Osteocyte (in vitro differentiated cells): ENCODE results near the gene MS4A15. TPM values are rescaled to one million over a fixed set of nuclear protein-coding genes. Genes with fewer than 3 reads are reported as not detected.
A peak's percentile ranks its signal among the peaks of the same experiment; 100 is the strongest.

Source experiments
- DNase-seq: peaks from one replicate; pipeline ENCODE4 v3.0.0; 2021; ENCODE audit warnings: mixed read lengths; ENCODE audit not compliant: unreplicated experiment; ENCODE audit errors: extremely low spot score
- H3K27ac Mint-ChIP-seq: one replicate; pipeline ENCODE4 v1.8.0; 2021; ENCODE audit warnings: mild to moderate bottlenecking, mixed read lengths; ENCODE audit not compliant: unreplicated experiment
- H3K27me3 Mint-ChIP-seq: one replicate; pipeline ENCODE4 v1.8.0; 2021; ENCODE audit warnings: mixed read lengths; ENCODE audit not compliant: unreplicated experiment
- H3K36me3 Mint-ChIP-seq: one replicate; pipeline ENCODE4 v1.8.0; 2021; ENCODE audit warnings: mixed read lengths; ENCODE audit not compliant: unreplicated experiment
- H3K4me1 Mint-ChIP-seq: one replicate; pipeline ENCODE4 v1.8.0; 2021; ENCODE audit warnings: mixed read lengths; ENCODE audit not compliant: unreplicated experiment
- H3K4me3 Mint-ChIP-seq: one replicate; pipeline ENCODE4 v1.8.0; 2021; ENCODE audit warnings: mild to moderate bottlenecking, moderate library complexity, mixed read lengths; ENCODE audit not compliant: unreplicated experiment
- H3K9me3 Mint-ChIP-seq: one replicate; pipeline ENCODE4 v1.8.0; 2021; ENCODE audit warnings: mixed read lengths; ENCODE audit not compliant: unreplicated experiment
- total RNA-seq: library from RNA; stranded (reverse); gene quantifications from 2 replicates; pipeline ENCODE4 v1.2.1, GENCODE V29; 2021
- TF ChIP-seq, protein P1 (sequence below): fragments of 200-600 bp; sonication (generic); IDR thresholded peaks from 2 replicates; pipeline ENCODE4 v1.5.0; 2021; ENCODE audit warnings: antibody characterized with exemption, mild to moderate bottlenecking, moderate library complexity

Gene MS4A15
- total RNA-seq, 1 donor from 2014 or later, result not detected

DNA sequence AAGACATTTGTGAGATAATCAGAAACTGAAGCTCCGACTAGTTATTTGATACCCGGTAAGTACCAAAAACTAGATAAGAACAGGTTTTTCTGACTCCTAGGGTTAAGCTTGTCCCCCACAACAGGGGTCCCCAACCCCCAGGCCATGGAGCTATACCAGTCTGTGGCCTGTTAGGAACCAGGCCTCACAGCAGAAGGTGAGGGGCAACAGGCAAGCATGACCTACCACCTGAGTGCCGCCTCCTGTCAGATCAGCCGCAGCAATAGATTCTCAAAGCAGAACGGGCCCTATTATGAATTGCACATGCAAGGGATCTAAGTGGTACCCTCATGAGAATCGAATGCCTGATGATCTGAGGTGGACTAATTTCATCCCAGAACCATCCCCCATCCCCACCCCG is 27.2 kb downstream of the MS4A15 start:
- DNase-seq, result no peak
- Mint-ChIP-seq H3K27me3 (no peaks in the 10 kb centered on the region), H3K9me3 (no peaks in the 10 kb centered on the region), H3K36me3 (no peaks in the 10 kb centered on the region), H3K4me3 (no peak overlapping the region), H3K27ac (no peak overlapping the region), H3K4me1 (peaks cover 16% of the 10 kb centered on the region)
- TF ChIP-seq, protein P1, sequence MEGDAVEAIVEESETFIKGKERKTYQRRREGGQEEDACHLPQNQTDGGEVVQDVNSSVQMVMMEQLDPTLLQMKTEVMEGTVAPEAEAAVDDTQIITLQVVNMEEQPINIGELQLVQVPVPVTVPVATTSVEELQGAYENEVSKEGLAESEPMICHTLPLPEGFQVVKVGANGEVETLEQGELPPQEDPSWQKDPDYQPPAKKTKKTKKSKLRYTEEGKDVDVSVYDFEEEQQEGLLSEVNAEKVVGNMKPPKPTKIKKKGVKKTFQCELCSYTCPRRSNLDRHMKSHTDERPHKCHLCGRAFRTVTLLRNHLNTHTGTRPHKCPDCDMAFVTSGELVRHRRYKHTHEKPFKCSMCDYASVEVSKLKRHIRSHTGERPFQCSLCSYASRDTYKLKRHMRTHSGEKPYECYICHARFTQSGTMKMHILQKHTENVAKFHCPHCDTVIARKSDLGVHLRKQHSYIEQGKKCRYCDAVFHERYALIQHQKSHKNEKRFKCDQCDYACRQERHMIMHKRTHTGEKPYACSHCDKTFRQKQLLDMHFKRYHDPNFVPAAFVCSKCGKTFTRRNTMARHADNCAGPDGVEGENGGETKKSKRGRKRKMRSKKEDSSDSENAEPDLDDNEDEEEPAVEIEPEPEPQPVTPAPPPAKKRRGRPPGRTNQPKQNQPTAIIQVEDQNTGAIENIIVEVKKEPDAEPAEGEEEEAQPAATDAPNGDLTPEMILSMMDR, result no peak

DNA sequence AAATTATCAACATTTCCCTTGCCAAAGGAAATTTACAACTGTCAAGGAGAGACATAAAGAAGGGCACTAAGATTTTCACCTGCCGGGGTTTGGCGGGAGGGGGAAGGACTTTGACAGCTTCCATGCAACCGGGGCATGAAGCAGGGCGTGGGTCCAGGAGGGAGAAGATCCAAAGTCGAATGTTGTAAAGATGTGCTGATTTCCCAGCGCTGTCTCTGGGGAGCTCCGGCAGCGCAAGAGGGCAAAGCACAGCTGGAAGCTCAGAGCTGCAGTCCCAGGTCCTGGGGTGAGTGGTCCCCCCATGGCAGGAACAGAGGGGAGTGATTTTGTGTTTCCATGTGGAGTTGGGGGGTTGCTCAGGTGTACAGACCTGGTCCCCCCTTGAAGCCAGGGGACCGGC is 28.5 kb downstream of the MS4A15 start, which contains the start of gene MS4A10:
TSS of gene MS4A10 (plus strand) at position 198 of the 400 bp plus-strand sequence. CDS start 5,003 bp downstream, outside the sequence.
- TF ChIP-seq, protein P1, result no peak
- H3K9me3 Mint-ChIP-seq, result no peaks in the 10 kb centered on the region
- peaks cover 16% of the 10 kb centered on the region for H3K4me1 Mint-ChIP-seq
- no peak for DNase-seq
- no peaks in the 10 kb centered on the region for H3K36me3 Mint-ChIP-seq
- no peak within 1 kb of the TSS for H3K4me3 Mint-ChIP-seq
- no peak within 1 kb of the TSS for H3K27ac Mint-ChIP-seq
- H3K27me3 Mint-ChIP-seq, result no peaks in the 10 kb centered on the region

DNA sequence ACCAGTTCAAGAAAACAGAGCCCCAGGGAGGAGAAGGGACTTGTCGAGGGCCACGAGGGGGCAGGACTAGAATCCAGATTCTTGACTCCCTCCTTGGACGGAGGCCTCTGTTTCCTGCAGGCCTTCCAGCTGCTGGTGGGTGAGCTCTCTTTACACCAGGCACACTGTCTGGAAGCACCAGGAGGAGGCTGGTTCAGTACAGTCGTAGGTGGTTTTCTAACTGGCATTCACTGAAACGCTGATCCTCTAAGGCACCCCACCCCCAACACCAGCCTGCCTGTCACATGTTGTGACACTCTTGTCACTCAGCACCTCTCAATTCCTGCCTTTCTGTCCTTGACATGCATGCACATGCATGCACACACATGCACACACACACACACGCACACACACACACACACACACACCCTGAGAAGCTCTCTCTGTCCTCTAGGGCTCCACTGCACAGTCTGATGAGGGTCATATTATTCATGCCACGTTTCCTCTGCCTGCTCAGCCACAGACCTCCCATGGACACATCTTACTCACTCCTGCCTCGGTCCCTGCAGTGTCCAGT is 29.2 kb downstream of the MS4A15 start:
- TF ChIP-seq, protein P1, result no peak
- no peak overlapping the region for H3K4me3 Mint-ChIP-seq
- H3K27ac Mint-ChIP-seq, result no peak overlapping the region
- no peak for DNase-seq
- no peaks in the 10 kb centered on the region for H3K9me3 Mint-ChIP-seq
- H3K27me3 Mint-ChIP-seq, result no peaks in the 10 kb centered on the region
- no peaks in the 10 kb centered on the region for H3K36me3 Mint-ChIP-seq
- H3K4me1 Mint-ChIP-seq, result peaks cover 16% of the 10 kb centered on the region

DNA sequence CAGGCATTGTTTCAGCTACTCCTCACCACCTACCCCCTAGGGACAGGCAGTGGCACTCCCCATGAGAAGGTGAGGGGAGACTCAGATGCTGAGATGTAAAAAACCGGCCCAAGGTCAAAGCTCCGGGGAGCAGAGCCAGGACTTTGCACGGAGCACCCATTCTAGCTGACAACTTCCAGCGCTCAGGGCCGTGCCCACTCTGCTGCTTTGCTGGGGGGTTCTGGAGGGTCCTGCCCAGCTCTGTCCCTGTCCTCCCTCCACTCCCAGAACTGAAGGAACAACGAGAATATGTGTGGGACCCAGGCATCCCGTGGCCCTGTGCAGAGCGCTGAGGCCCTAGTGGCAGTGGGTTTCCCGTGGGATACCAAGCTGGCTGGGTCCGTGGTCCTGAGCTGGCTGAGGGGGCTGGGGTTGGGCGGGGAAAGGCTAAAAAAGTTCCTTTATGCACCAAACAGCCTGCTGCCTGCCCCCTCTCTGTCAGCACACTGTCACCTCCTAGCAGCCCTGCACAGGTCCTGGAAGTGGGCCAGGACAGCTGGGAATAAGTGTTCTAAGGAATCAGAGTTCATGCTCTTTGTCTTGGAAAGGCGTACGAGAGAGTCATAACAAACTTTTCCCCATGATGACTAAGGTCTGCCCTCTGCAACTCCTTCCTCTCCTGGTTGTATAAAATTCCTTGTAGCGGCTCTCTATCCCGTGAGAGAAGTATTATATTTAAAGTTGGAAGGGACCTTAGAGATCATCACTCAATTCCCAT is 30.3 kb downstream of the MS4A15 start:
- no peaks in the 10 kb centered on the region for H3K36me3 Mint-ChIP-seq
- no peaks in the 10 kb centered on the region for H3K9me3 Mint-ChIP-seq
- H3K27me3 Mint-ChIP-seq, result no peaks in the 10 kb centered on the region
- TF ChIP-seq, protein P1, result no peak
- peaks cover 16% of the 10 kb centered on the region for H3K4me1 Mint-ChIP-seq
- H3K27ac Mint-ChIP-seq, result peak overlapping the region; percentile 48
- no peak overlapping the region for H3K4me3 Mint-ChIP-seq
- DNase-seq, result no peak

GRCh38 chr11:60788401-60789125 is 31.9 kb downstream of the MS4A15 start:
- Mint-ChIP-seq H3K4me3 (no peak overlapping the region), H3K27ac (no peak overlapping the region), H3K9me3 (no peaks in the 10 kb centered on the region), H3K36me3 (no peaks in the 10 kb centered on the region), H3K27me3 (peaks cover 2% of the 10 kb centered on the region), H3K4me1 (peaks cover 16% of the 10 kb centered on the region)
- TF ChIP-seq, protein P1, result no peak
- no peak for DNase-seq
